ENCODE results near the gene TBL2. TPM values are rescaled to one million over a fixed set of nuclear protein-coding genes. Genes with fewer than 3 reads are reported as not detected.

The TBL2 gene
- total and polyA plus RNA-seq, 2 of the 4 experiments (the other 2 are of a cell fraction) = 72.6 to 94.1 TPM

- Histone ChIP-seq H2BK120ac (ENCODE audit: low read depth, low read length) (no peak overlapping the region), H2AK9ac (replicated peaks; ENCODE audit: low read depth, low read length, poor library complexity) (no peak overlapping the region), H3K56ac (ENCODE audit: extremely low read depth, insufficient read depth, low read length) (no peak overlapping the region), H2BK15ac (ENCODE audit: low read depth, low read length) (no peak overlapping the region), H4K91ac (ENCODE audit: insufficient read depth, low read depth, low read length) (no peak overlapping the region), H3K27me3 (ENCODE audit: control insufficient read depth, insufficient read depth, low read length) (peaks cover 32% of the 10 kb centered on the region), H3K27ac (ENCODE audit: insufficient read depth, low read length) (no peak overlapping the region), H3K4me3 (ENCODE audit: insufficient read depth, low read depth, low read length) (no peak overlapping the region), H3K4me2 (ENCODE audit: low read depth, low read length) (no peak overlapping the region), H3K18ac (ENCODE audit: low read depth, low read length) (no peak overlapping the region), H2AK5ac (ENCODE audit: low read depth, low read length) (no peak overlapping the region), H3K9me3 (ENCODE audit: control insufficient read depth, insufficient read depth, low read length) (no peaks in the 10 kb centered on the region), H3K79me1 (ENCODE audit: low read depth in 1 of 2, low read length in 2 of 2) (no peaks in the 10 kb centered on the region), H3K9ac (ENCODE audit: low read depth, low read length) (no peak overlapping the region), H3K9me1 (ENCODE audit: insufficient read depth, low read length) (no peaks in the 10 kb centered on the region), H4K8ac (ENCODE audit: low read depth in 2 of 2, low read length in 2 of 2) (no peak overlapping the region), H3K36me3 (ENCODE audit: control insufficient read depth, insufficient read depth, low read length) (no peaks in the 10 kb centered on the region), H4K20me1 (ENCODE audit: insufficient read depth, low read length) (no peaks in the 10 kb centered on the region), H2BK5ac (ENCODE audit: low read depth, low read length, poor library complexity, severe bottlenecking) (peak overlapping the region; percentile 47), H2BK20ac (ENCODE audit: low read depth, low read length) (no peak overlapping the region), H3K4me1 (ENCODE audit: control insufficient read depth, insufficient read depth, low read length) (no peaks in the 10 kb centered on the region), H4K5ac (ENCODE audit: low read depth, low read length) (no peak overlapping the region), H3K4ac (ENCODE audit: low read depth, low read length) (no peak overlapping the region), H3K23ac (ENCODE audit: low read depth, low read length) (no peak overlapping the region), H3K14ac (replicated peaks; ENCODE audit: low read depth, low read length) (no peak overlapping the region), H2AFZ (replicated peaks; ENCODE audit: low read length, poor library complexity) (no peak overlapping the region)
- dilution Hi-C loops (cut with HindIII; ENCODE audit: low sequenced_read_pairs, unreplicated experiment) (no loop called here), intact Hi-C loops (cut with micrococcal nuclease) (no loop called here), in situ Hi-C loops (cut with MboI; ENCODE audit: low sequenced_read_pairs) (no loop called here)
- no peak for TF ChIP-seq CHD1 (IDR thresholded peaks at IDR 0.05; ENCODE audit: low read depth, low read length)
- TF ChIP-seq MXI1 (IDR thresholded peaks at IDR 0.05; ENCODE audit: borderline replicate concordance, low read depth, low read length) = no peak
- no peak for TF ChIP-seq USF2 (IDR thresholded peaks at IDR 0.05; ENCODE audit: low read depth, low read length)
- no peak for TF ChIP-seq MAZ (IDR thresholded peaks at IDR 0.05; ENCODE audit: borderline replicate concordance, low read depth, low read length)
- no peak for TF ChIP-seq FOS (IDR thresholded peaks at IDR 0.05; ENCODE audit: low read depth, low read length)
- no peak for TF ChIP-seq ELK1 (IDR thresholded peaks at IDR 0.05; ENCODE audit: borderline replicate concordance, low read depth, low read length)
- no peak for TF ChIP-seq RCOR1 (IDR thresholded peaks at IDR 0.05; ENCODE audit: insufficient replicate concordance, low read length)
- TF ChIP-seq SMC3 (IDR thresholded peaks at IDR 0.05; ENCODE audit: low read depth, low read length) = no peak
- TF ChIP-seq NFE2L2 (IDR thresholded peaks at IDR 0.05; ENCODE audit: low read depth, low read length) = no peak
- no peak for TF ChIP-seq RAD21 (IDR thresholded peaks at IDR 0.05; ENCODE audit: low read length)
- no peak for TF ChIP-seq POLR2A (IDR thresholded peaks at IDR 0.05; ENCODE audit: low read depth, low read length)
- TF ChIP-seq CTCF (conservative IDR thresholded peaks at IDR 0.05; ENCODE audit: low read depth, low read length) = no peak
- TF ChIP-seq RFX5 (IDR thresholded peaks at IDR 0.05; ENCODE audit: low read depth, low read length) = no peak
- no peak for TF ChIP-seq CEBPB (IDR thresholded peaks at IDR 0.05; ENCODE audit: low read depth, low read length)
- 58 to 100% methylated on average over 1 of the region's 5 CpGs for WGBS, 2 experiments (ENCODE audit: extremely low coverage in 2 of 2, insufficient read length in 1 of 2)
- DNase-seq (no peak), ATAC-seq (ENCODE audit: low read depth) (no peak)
- POLR2A ChIA-PET (ENCODE audit: unreplicated experiment) = no interaction called here
- BruUV-seq (replicated peaks) = no TSS peak
- CTCF ChIA-PET = interaction anchor here (0.6 kb wide), 1 partner anchor 9 kb away, joined by 3 read pairs; no protein-coding TSS in a partner anchor
These were observed 19.8 kb upstream of the TBL2 start for GRCh38 chr7:73597978-73598782.

Data from IMR-90 (cell line).